H1 (cell line): ENCODE measurements around the gene CHD3. TPM values are rescaled to one million over a fixed set of nuclear protein-coding genes. Genes with fewer than 3 reads are reported as not detected.

Source experiments
- HDAC2 ChIP-seq, 2 experiments: fragments of 300-600 bp in 1 of 2; sonication (generic) in 1 of 2; IDR thresholded peaks; 2 replicates each; pipeline ENCODE4 v1.6.1; 2011 to 2012; ENCODE audit warnings: low read depth in 2 of 2, low read length in 2 of 2, mild to moderate bottlenecking in 2 of 2, moderate library complexity in 2 of 2, borderline replicate concordance in 1 of 2, inconsistent platforms in 1 of 2
- KDM1A ChIP-seq: fragments of 200-600, 300-600 bp; sonication (generic); IDR thresholded peaks from 2 replicates; pipeline ENCODE4 v1.7.1; 2016; ENCODE audit warnings: mild to moderate bottlenecking, low read length, borderline replicate concordance
- POLR2A ChIP-seq, 2 experiments: IDR thresholded peaks; 1 replicate in 1 of 2; 2 replicates in 1 of 2; pipeline ENCODE4 v1.6.1; 2011; ENCODE audit warnings: low read depth in 2 of 2, low read length in 2 of 2, mild to moderate bottlenecking in 2 of 2; ENCODE audit errors: control extremely low read depth in 1 of 2
- polyA plus RNA-seq, 7 experiments: library from polyadenylated mRNA; depleted of rRNA in 3 of 7; stranded (reverse) in 5 of 7; unstranded in 2 of 7; fragments of >200 nt in 5 of 7; fragments of 200-250 nt in 2 of 7; gene quantifications; 1 replicate in 5 of 7; 2 replicates in 1 of 7; 4 replicates in 1 of 7; pipeline versions ENCODE4 v1.2.1 to v1.2.3, GENCODE V29; 2011 to 2013; ENCODE audit warnings: missing spikeins in 2 of 7, mixed read lengths in 2 of 7
- total RNA-seq: library from RNA; stranded (reverse); fragmentation: NEBNext Ultra II Directional; extraction: Animal tissue kit (Norgen Biotek cat#: 25700); gene quantifications from 2 replicates; pipeline ENCODE4 v1.2.1, GENCODE V29; 2021

Gene CHD3
- total and polyA plus RNA-seq, 2 of the 8 experiments (the other 6 are each of a cell fraction or from before 2014, with no cell fraction given): 12.3 to 12.9 TPM

DNA sequence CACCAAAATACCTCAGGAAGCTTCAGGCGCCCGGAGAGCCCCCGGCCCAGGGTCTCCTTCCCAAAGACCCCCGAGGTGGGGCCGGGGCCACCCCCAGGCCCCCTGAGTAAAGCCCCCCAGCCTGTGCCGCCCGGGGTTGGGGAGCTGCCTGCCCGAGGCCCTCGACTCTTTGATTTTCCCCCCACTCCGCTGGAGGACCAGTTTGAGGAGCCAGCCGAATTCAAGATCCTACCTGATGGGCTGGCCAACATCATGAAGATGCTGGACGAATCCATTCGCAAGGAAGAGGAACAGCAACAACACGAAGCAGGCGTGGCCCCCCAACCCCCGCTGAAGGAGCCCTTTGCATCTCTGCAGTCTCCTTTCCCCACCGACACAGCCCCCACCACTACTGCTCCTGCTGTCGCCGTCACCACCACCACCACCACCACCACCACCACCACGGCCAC is 40.4 kb upstream of the CHD3 start (continued):
- no peak for TF ChIP-seq HDAC2 (IDR thresholded peaks at IDR 0.05; ENCODE audit: borderline replicate concordance in 1 of 2, low read depth in 2 of 2, low read length in 2 of 2)
- no peak for TF ChIP-seq POLR2A (IDR thresholded peaks at IDR 0.05; ENCODE audit: control extremely low read depth in 1 of 2, low read depth in 2 of 2, low read length in 2 of 2)
- no peak for TF ChIP-seq KDM1A
- TF ChIP-seq, all 59 proteins: peak for 0
